Upper lobe of right lung (tissue), 1 donor: ENCODE measurements around the gene SLC23A2. TPM values are rescaled to one million over a fixed set of nuclear protein-coding genes. Genes with fewer than 3 reads are reported as not detected.

Experiments
- ATAC-seq: fragments of 200-7000 bp; cut with Tn5 transposase; one replicate; pipeline ENCODE4 v1.9.1; 2020; ENCODE audit warnings: mild to moderate bottlenecking, moderate library complexity
- DNase-seq: peaks from one replicate; pipeline ENCODE4 v3.0.0-alpha.2; 2020
- H3K27ac ChIP-seq: fragments of 200-600 bp; one replicate; pipeline ENCODE4 v1.8.0; 2022
- H3K27me3 ChIP-seq: fragments of 200-600 bp; one replicate; pipeline ENCODE4 v1.8.0; 2022; ENCODE audit warnings: mild to moderate bottlenecking
- H3K36me3 ChIP-seq: fragments of 200-600 bp; one replicate; pipeline ENCODE4 v1.8.0; 2022
- H3K4me1 ChIP-seq: fragments of 200-600 bp; one replicate; pipeline ENCODE4 v1.8.0; 2022
- H3K4me3 ChIP-seq: fragments of 200-600 bp; one replicate; pipeline ENCODE4 v1.8.0; 2022; ENCODE audit warnings: mild to moderate bottlenecking
- H3K9me3 ChIP-seq: fragments of 200-600 bp; one replicate; pipeline ENCODE4 v1.8.0; 2022
- intact Hi-C: fragments of 100-400 bp; cut with DNase I; formaldehyde crosslinking; loops from one replicate; pipeline ENCODE4 v1.11.0; 2022
- total RNA-seq: library from RNA; stranded (reverse); fragmentation: NEBNext Ultra II Directional; extraction: Animal tissue kit (Norgen Biotek cat#: 25700); gene quantifications from one replicate; pipeline ENCODE4 v1.2.1, GENCODE V29; 2021
- TF ChIP-seq, protein P1 (sequence below): fragments of 200-600 bp; IDR thresholded peaks from one replicate; pipeline ENCODE4 v1.8.0; 2022; ENCODE audit warnings: antibody characterized with exemption
- donor health status: DM: no; HTN: yes; CAD: no; lungs with severe emphysema.

Gene SLC23A2
- total RNA-seq, 1 donor from 2014 or later, result 26.2 TPM

DNA sequence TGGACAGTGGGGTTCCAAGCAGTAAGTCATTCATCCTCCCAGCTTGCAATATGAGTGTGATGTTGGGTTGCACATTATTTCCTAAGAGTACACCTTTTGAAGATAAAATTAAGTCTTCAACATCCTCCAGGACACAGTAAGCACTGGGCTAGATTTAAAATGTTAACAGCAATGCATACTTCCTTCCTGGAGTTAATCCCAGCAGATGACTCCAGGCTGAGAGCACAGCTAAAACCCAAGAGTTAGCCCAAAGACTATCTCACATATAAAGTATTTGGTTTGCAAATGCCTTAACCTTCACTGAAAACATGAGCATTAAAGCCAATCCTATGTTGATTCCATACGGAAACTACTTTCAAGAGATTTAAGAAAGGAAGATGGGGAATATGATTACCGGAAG lies 69.2 kb downstream of the SLC23A2 start:
- TF ChIP-seq, protein P1, sequence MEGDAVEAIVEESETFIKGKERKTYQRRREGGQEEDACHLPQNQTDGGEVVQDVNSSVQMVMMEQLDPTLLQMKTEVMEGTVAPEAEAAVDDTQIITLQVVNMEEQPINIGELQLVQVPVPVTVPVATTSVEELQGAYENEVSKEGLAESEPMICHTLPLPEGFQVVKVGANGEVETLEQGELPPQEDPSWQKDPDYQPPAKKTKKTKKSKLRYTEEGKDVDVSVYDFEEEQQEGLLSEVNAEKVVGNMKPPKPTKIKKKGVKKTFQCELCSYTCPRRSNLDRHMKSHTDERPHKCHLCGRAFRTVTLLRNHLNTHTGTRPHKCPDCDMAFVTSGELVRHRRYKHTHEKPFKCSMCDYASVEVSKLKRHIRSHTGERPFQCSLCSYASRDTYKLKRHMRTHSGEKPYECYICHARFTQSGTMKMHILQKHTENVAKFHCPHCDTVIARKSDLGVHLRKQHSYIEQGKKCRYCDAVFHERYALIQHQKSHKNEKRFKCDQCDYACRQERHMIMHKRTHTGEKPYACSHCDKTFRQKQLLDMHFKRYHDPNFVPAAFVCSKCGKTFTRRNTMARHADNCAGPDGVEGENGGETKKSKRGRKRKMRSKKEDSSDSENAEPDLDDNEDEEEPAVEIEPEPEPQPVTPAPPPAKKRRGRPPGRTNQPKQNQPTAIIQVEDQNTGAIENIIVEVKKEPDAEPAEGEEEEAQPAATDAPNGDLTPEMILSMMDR, result no peak
- Histone ChIP-seq H3K27me3 (no peaks in the 10 kb centered on the region), H3K9me3 (no peaks in the 10 kb centered on the region), H3K4me3 (no peak overlapping the region), H3K27ac (no peak overlapping the region), H3K4me1 (no peaks in the 10 kb centered on the region), H3K36me3 (peaks cover 27% of the 10 kb centered on the region)
- DNase-seq, result no peak
- ATAC-seq, result no peak
- intact Hi-C loops, result no loop called here

DNA sequence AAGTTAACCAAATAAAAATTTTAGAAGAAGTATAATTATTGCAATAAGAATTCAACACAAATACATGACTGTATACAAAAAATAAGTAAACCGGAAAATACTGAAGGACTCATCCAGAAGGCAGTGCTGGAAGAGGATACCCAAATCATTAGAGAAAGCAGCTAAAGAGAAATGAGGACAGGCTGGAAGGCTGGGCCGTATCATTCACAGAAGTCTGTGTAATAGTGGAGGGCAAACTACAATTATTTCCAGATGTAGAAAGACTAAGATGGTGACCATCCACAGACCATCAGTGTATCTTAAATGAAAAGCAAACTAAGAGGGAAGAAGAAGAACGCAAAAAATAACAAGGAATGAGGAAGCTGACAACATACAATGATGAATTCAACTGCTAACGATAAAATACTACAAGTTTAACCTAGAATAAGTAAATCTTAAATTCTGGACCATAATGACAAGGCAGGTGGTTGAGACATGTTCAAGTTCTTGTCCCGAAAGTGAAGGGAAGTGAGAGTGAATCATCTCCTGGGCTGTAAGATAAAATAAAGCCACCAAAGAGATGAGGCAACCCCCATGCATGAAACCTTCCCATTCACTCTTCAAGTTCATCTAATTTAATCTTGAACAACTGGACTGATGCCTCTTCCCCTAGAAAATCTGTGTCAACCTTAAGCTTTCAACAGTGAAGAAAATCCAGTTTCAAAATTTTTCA lies 71.5 kb downstream of the SLC23A2 start:
- Histone ChIP-seq H3K4me1 (no peaks in the 10 kb centered on the region), H3K4me3 (no peak overlapping the region), H3K27ac (no peak overlapping the region), H3K9me3 (no peaks in the 10 kb centered on the region), H3K27me3 (no peaks in the 10 kb centered on the region), H3K36me3 (peaks cover 27% of the 10 kb centered on the region)
- TF ChIP-seq, protein P1, result no peak
- intact Hi-C loops, result no loop called here
- DNase-seq (no peak), ATAC-seq (no peak)

DNA sequence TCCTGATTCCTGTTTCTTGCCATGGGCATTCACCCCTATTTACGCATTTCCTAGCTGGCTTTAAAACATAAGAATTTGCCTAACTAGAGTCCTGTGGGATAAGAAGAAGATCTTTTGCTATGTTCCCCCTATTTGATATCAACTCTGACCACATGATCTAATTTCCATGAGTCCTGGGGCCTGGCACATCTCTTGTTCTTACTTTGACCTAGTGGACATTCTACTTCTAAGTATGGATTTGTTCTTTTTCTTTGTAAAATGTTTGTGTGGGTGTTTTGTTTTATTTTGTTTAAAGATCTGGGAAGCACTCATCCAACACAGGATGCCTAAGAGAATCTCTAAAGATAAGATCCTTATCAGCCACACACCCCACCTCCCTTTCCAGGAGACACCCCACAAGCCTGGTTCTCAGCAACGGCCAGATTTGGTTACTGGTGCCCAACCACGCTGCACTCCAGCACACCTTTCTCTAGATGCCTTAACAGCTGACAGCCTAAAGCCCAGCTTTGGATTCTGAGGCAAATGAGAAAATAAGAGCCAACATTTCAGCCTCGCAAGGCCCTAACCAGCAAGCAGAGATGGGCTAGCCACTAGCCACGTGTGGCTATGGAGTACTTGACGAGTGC lies 74.7 kb downstream of the SLC23A2 start:
- TF ChIP-seq, protein P1, result no peak
- ATAC-seq (no peak), DNase-seq (no peak)
- H3K4me3 ChIP-seq, result no peak overlapping the region
- H3K27me3 ChIP-seq, result no peaks in the 10 kb centered on the region
- peaks cover 3% of the 10 kb centered on the region for H3K4me1 ChIP-seq
- no peaks in the 10 kb centered on the region for H3K9me3 ChIP-seq
- peak overlapping the region; percentile 25 for H3K27ac ChIP-seq
- H3K36me3 ChIP-seq, result peaks cover 19% of the 10 kb centered on the region
- intact Hi-C loops, result no loop called here

DNA sequence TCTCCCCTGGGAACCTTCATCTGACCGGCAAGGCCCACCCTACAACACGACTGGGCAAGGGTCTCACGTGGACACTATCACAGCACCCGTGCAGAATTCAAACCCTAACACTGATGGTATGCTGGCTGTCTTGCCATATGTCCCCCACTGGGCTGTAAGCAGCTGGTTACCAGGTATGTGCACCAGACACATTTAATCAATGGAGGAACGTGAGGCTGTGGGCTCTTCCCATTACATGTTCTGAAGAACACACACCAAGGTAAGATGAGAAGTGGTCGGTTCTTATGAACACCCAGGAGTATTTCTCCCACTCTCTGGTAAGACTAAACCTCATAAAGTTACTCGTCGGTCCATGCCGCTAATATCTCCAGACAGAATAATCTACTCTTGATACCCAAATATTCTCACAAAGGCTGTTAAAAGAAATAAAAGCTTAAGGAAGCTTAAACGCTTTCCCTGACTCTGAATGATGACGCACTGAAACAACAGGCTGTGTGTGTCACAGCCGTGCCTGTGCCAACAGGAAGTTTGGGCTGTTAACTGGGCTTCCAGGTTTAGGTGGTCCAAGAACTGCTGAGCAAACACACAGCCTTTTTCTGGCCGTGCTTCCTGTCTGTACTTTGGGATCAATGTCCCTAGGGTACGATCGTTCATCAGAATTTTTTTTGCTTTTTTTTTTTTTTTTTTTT lies 75.3 kb downstream of the SLC23A2 start:
- Histone ChIP-seq H3K27ac (peak overlapping the region; percentile 25), H3K27me3 (no peaks in the 10 kb centered on the region), H3K4me3 (no peak overlapping the region), H3K36me3 (peaks cover 13% of the 10 kb centered on the region), H3K4me1 (peaks cover 3% of the 10 kb centered on the region), H3K9me3 (no peaks in the 10 kb centered on the region)
- DNase-seq (no peak), ATAC-seq (no peak)
- intact Hi-C loops, result no loop called here
- TF ChIP-seq, protein P1, result no peak

DNA sequence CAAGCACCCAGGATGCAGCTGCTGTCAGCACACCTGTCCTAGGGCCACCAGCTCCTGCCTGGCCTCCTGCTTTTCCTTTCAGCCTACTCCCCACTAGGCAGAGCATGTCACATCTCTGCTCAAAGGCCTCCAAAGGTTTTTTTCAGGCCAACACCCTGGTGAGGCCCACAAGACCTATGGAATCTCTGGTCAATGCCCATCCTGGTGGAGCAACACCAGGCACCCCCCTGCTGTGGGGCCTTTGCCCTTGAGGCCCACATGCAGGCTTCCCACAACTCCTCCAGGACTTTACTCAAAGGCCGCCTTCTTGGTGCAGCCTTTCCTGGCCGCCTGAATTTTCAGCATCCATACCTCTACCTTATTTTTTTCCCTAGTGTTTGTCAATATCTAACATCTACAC lies 76.9 kb downstream of the SLC23A2 start:
- H3K36me3 ChIP-seq, result peaks cover 11% of the 10 kb centered on the region
- TF ChIP-seq, protein P1, result no peak

More for the DNA sequence above, 76.9 kb downstream of the SLC23A2 start:
- H3K4me3 ChIP-seq, result no peak overlapping the region
- no peaks in the 10 kb centered on the region for H3K27me3 ChIP-seq
- intact Hi-C loops, result no loop called here
- no peak for DNase-seq
- H3K27ac ChIP-seq, result no peak overlapping the region
- ATAC-seq, result no peak
- H3K4me1 ChIP-seq, result peaks cover 3% of the 10 kb centered on the region
- no peaks in the 10 kb centered on the region for H3K9me3 ChIP-seq
